H1 (cell line): ENCODE data around the gene CPNE4. TPM values are rescaled to one million over a fixed set of nuclear protein-coding genes. Genes with fewer than 3 reads are reported as not detected.

ENCODE experiments used
- ASH2L ChIP-seq: fragments of 200-600, 300-600 bp; sonication (generic); IDR thresholded peaks from one replicate; pipeline ENCODE4 v1.7.1; 2017; ENCODE audit warnings: low read length
- polyA plus RNA-seq, 7 experiments: library from polyadenylated mRNA; depleted of rRNA in 3 of 7; stranded (reverse) in 5 of 7; unstranded in 2 of 7; fragments of >200 nt in 5 of 7; fragments of 200-250 nt in 2 of 7; gene quantifications; 1 replicate in 5 of 7; 2 replicates in 1 of 7; 4 replicates in 1 of 7; pipeline versions ENCODE4 v1.2.1 to v1.2.3, GENCODE V29; 2011 to 2013; ENCODE audit warnings: missing spikeins in 2 of 7, mixed read lengths in 2 of 7
- total RNA-seq: library from RNA; stranded (reverse); fragmentation: NEBNext Ultra II Directional; extraction: Animal tissue kit (Norgen Biotek cat#: 25700); gene quantifications from 2 replicates; pipeline ENCODE4 v1.2.1, GENCODE V29; 2021
- TF ChIP-seq, protein P1 (sequence below): fragments of 300-600 bp; sonication (generic); IDR thresholded peaks from 2 replicates; pipeline ENCODE4 v1.7.1; 2012; ENCODE audit warnings: low read length, moderate library complexity, mild to moderate bottlenecking, inconsistent platforms; ENCODE audit not compliant: insufficient replicate concordance

CPNE4 gene
- total and polyA plus RNA-seq, 2 of the 8 experiments (the other 6 are each of a cell fraction or from before 2014, with no cell fraction given), result 0.82 to 3.8 TPM

DNA sequence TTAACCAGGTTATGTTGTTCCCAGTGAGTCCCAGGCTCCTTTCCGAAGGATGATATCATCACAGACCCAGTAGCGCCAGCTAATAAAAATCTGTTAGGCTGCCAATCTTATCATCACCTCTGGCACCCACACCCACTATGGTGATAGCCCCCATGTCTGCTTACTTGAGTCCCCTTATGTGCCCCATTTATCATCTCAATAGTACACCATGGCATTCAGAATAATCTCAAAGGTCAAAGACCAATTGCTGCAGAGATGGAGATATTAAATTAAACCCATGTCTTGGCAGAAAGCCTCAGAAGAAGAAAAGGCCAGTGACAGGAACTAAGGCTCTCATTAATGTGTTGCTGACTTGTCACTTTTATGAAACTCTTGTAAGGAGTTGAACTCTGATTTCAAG lies 32.8 kb downstream of the CPNE4 start (continued):
- TF ChIP-seq, protein P1, sequence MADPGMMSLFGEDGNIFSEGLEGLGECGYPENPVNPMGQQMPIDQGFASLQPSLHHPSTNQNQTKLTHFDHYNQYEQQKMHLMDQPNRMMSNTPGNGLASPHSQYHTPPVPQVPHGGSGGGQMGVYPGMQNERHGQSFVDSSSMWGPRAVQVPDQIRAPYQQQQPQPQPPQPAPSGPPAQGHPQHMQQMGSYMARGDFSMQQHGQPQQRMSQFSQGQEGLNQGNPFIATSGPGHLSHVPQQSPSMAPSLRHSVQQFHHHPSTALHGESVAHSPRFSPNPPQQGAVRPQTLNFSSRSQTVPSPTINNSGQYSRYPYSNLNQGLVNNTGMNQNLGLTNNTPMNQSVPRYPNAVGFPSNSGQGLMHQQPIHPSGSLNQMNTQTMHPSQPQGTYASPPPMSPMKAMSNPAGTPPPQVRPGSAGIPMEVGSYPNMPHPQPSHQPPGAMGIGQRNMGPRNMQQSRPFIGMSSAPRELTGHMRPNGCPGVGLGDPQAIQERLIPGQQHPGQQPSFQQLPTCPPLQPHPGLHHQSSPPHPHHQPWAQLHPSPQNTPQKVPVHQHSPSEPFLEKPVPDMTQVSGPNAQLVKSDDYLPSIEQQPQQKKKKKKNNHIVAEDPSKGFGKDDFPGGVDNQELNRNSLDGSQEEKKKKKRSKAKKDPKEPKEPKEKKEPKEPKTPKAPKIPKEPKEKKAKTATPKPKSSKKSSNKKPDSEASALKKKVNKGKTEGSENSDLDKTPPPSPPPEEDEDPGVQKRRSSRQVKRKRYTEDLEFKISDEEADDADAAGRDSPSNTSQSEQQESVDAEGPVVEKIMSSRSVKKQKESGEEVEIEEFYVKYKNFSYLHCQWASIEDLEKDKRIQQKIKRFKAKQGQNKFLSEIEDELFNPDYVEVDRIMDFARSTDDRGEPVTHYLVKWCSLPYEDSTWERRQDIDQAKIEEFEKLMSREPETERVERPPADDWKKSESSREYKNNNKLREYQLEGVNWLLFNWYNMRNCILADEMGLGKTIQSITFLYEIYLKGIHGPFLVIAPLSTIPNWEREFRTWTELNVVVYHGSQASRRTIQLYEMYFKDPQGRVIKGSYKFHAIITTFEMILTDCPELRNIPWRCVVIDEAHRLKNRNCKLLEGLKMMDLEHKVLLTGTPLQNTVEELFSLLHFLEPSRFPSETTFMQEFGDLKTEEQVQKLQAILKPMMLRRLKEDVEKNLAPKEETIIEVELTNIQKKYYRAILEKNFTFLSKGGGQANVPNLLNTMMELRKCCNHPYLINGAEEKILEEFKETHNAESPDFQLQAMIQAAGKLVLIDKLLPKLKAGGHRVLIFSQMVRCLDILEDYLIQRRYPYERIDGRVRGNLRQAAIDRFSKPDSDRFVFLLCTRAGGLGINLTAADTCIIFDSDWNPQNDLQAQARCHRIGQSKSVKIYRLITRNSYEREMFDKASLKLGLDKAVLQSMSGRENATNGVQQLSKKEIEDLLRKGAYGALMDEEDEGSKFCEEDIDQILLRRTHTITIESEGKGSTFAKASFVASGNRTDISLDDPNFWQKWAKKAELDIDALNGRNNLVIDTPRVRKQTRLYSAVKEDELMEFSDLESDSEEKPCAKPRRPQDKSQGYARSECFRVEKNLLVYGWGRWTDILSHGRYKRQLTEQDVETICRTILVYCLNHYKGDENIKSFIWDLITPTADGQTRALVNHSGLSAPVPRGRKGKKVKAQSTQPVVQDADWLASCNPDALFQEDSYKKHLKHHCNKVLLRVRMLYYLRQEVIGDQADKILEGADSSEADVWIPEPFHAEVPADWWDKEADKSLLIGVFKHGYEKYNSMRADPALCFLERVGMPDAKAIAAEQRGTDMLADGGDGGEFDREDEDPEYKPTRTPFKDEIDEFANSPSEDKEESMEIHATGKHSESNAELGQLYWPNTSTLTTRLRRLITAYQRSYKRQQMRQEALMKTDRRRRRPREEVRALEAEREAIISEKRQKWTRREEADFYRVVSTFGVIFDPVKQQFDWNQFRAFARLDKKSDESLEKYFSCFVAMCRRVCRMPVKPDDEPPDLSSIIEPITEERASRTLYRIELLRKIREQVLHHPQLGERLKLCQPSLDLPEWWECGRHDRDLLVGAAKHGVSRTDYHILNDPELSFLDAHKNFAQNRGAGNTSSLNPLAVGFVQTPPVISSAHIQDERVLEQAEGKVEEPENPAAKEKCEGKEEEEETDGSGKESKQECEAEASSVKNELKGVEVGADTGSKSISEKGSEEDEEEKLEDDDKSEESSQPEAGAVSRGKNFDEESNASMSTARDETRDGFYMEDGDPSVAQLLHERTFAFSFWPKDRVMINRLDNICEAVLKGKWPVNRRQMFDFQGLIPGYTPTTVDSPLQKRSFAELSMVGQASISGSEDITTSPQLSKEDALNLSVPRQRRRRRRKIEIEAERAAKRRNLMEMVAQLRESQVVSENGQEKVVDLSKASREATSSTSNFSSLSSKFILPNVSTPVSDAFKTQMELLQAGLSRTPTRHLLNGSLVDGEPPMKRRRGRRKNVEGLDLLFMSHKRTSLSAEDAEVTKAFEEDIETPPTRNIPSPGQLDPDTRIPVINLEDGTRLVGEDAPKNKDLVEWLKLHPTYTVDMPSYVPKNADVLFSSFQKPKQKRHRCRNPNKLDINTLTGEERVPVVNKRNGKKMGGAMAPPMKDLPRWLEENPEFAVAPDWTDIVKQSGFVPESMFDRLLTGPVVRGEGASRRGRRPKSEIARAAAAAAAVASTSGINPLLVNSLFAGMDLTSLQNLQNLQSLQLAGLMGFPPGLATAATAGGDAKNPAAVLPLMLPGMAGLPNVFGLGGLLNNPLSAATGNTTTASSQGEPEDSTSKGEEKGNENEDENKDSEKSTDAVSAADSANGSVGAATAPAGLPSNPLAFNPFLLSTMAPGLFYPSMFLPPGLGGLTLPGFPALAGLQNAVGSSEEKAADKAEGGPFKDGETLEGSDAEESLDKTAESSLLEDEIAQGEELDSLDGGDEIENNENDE, result no peak
- TF ChIP-seq ASH2L, result no peak
